Stimulated activated CD8-positive, alpha-beta memory T cell treated with anti-CD3 and anti-CD28 coated beads, Interleukin-12 subunit alpha, Interleukin-12 subunit beta, amount 100 ng/mL, for 24 hours (primary cell): Measurements from ENCODE around the gene MAP1LC3B.

Source experiments
- DNase-seq: peaks from one replicate; pipeline ENCODE4 v3.0.0-alpha.2; 2020; ENCODE audit errors: extremely low read depth

Gene MAP1LC3B

DNA sequence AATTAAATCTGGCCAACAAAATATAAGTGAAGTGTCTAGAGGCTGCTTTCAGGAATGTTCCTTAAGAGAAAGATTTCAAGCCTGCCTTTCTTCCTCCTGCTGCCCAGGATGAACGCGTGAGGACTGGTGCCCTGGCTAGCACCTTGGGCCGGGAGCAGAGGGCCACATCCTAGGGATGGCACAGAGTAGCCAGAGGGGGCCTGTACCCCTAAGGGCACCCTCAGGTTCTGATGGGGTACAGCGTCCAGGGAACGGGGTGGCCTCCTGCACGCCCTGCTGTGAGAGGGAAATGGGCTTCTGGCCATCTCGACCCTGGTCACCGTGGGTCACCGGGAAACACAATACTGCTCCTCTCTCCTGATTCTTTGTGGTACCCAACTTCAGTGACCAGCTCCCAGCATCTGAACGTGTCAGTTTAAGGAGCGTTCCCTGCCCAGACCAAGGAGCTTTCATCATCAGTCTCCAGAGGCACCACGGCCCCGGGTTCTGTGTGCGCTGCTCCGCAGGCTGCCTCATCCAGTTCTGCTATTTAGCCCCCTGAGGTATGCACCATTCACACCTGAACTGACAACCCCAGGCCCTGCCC, 40.3 kb downstream of the MAP1LC3B start:
- no peak for DNase-seq

- no peak for DNase-seq
Observed at GRCh38 chr16:87434146-87434667, 42.1 kb downstream of the MAP1LC3B start.

DNA sequence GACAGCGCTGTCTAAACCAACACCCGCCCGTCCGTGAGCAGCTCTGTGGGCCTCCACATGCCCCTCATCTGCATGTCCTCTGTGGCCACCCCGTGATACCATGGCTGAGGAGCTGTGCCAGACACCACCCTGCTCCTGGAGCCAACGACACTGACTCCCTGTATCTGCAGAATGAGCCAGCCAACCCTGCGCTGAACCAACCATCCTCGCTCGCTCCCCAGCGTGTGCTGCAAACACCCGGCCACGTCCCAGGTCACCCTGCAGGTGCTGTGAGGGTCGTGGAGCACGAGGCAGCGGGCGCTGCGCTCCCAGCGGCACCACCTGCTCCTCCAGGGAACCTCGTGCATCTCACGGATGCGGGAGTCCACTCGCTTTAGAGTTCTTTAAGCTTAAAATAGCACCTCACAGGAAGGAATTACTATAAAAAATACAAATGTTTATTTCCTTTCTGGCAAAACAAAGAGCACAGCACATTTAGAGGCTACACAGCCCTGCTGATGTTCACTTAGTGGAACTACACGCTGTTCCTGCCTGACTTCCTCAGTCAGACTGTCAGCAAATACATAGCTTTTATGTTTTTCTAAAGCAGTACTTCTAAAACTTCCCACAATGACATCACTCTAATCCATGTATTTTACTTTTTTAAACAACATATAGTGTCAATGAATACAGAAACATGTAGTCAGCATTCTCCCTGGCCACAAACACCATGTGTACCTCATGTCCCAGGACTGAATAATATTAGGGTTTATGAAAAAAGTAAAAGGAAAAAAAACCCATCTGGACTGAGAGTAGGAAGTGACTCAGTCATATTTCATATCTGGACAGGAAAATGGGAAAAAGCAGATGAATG, 43.5 kb downstream of the MAP1LC3B start:
- DNase-seq, result no peak

- DNase-seq, result no peak
Observed at GRCh38 chr16:87436225-87437172, 44.4 kb downstream of the MAP1LC3B start.

DNA sequence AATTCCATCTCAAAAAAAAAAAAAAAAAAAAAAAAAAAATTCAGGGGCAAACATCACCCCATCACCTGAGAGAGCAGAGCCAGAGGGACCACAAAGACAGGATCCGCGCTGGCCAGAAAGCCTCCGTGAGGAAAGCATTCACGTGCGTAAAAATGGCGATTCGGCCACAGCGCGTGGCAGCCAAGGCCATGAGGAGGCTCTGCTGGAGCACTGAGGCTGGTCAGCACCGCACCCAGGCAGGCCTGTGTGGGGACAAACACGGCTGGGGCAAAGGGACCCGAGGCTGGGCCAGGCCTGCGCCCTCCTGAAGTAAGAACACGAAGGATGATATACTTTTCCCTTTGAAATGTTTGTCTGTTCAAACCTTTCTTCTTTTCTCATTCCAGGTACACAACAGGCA, 45.2 kb downstream of the MAP1LC3B start:
- DNase-seq, result no peak

- no peak for DNase-seq
Observed at GRCh38 chr16:87437911-87438610, 45.9 kb downstream of the MAP1LC3B start.

DNA sequence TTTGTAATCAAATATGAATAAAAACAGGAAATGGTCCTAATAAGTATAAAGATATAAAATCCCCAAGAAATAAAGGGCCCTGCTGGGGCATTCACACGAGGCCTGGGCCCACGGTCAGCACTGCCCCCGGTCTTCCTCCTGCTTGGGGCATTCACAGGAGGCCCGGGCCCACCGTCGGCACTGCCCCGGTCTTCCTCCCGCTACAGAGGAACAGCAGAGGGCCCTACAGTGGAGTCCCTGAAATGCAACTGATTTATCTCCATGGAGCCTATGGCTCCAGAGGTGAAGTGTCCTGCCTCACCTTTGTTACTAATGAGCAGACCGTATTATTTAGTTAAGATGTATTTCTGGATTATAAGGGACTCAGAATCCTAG, 46.5 kb downstream of the MAP1LC3B start:
- no peak for DNase-seq

GRCh38 chr16:87439926-87440325, 47.8 kb downstream of the MAP1LC3B start:
- DNase-seq, result no peak

- no peak for DNase-seq
Observed at GRCh38 chr16:87441886-87442580, 49.9 kb downstream of the MAP1LC3B start.

GRCh38 chr16:87442581-87442966, 50.4 kb downstream of the MAP1LC3B start:
- DNase-seq, result no peak

- DNase-seq, result no peak
Observed at GRCh38 chr16:87443016-87443415, 50.9 kb downstream of the MAP1LC3B start.

GRCh38 chr16:87443964-87444363, 51.8 kb downstream of the MAP1LC3B start:
- no peak for DNase-seq

DNA sequence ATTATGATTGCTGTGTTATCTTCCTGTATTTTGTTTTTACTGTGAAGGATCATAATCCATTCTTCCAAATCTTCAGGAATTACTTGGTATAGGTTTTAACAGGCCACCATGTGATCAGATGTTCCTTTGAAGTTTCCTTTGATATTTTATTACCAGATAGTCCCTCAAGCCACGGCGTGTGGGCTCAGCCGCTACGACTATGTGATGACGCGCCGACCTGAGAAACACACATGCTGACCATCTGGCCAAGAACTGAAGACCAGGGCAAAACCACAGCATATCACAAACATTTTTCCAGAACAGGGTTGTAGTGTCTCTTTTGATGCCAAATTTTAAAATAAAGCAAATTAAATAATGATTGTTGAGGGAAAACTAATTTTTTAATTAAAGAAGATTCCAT, 53.4 kb downstream of the MAP1LC3B start:
- DNase-seq, result no peak

GRCh38 chr16:87446479-87446878, 54.3 kb downstream of the MAP1LC3B start:
- no peak for DNase-seq

DNA sequence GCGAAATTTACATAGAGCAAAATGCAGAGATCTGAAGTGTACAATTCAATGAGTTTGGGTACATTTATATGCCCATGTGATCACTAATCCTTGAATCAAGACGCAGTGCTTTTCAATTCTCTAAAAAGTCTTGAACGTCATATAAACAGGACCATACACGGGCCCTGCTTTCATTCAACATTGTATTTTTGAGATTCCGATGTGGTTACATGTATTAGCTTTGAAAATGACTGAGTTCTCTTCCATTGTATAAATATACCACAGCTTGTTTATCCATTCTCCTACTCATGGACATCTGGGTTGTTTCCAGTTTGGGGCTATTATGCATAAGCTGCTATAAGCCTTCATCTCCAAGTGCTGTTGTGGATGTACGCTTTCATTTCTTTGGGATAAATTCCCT, 55.2 kb downstream of the MAP1LC3B start:
- DNase-seq, result no peak

- DNase-seq, result no peak
Observed at GRCh38 chr16:87448866-87449265, 56.7 kb downstream of the MAP1LC3B start.

DNA sequence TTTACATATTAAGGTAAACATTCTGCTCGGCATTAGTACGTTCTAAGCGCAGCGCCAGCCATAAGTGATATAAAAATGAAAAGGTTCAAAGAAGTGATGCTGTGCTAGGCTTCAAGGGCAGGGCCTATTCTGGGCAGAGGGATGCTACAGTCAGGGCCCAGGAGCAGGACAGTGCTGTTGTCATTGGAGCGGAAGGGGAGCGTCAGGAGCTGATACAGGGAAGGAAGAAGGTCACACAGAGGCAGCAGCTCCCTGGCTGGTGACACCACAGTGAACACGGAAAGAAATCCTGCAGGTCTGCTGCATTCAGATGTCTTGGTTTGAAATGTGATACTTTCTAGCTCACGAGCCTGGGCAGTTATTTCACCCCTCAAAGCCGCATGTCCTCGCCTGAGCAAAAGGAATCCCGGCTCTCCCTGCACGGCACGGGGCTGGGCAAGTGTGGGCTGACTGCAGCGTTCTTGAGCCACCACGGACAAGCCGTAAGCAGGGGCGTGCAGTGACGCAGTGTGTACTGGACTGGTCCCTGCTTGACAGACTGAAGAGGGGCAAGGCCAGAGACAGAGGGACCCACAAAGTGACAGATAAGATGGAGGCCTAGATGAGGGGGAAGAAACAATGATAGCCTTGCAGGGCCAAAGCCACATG, 59.6 kb downstream of the MAP1LC3B start:
- no peak for DNase-seq

DNA sequence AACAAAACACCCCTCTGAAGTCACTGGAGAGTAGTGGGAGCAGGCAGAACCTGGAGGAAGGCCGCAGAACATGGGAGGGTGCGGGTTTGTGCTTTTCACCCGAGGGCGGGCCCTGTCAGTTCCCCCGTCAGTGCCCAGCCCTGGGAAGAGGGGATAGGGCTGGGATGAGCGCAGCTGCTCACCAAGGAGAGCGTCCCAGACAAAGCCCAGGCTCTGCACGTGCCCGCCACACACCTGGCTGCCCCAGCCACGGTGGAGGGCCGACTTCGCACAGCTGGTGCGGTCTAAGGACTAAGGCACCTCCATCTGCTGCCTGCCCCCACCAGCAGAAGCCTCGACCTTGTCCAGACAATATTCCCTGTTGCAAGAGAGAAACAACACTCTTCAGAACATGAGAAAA, 61.2 kb downstream of the MAP1LC3B start:
- no peak for DNase-seq
